SK-N-SH treated with all-trans-retinoic acid at 6 μM for 48 hours (cell line): ENCODE data around the gene TMEM196.

Source experiments
- CREB5 ChIP-seq: fragments of 250-450 bp; sonication (Bioruptor Pico); IDR thresholded peaks from 2 replicates; pipeline ENCODE4 v1.5.1; 2020; ENCODE audit warnings: low read depth, mild to moderate bottlenecking, moderate library complexity
- ESRRG ChIP-seq: fragments of 250-450 bp; sonication (Bioruptor Pico); IDR thresholded peaks from 2 replicates; pipeline ENCODE4 v1.6.1; 2021; ENCODE audit warnings: mild to moderate bottlenecking
- GLIS3 ChIP-seq: fragments of 250-450 bp; sonication (Bioruptor Pico); IDR thresholded peaks from 2 replicates; pipeline ENCODE4 v1.5.0; 2020; ENCODE audit warnings: mild to moderate bottlenecking, moderate library complexity
- ISL1 ChIP-seq: fragments of 250-450 bp; sonication (Bioruptor Pico); IDR thresholded peaks from 2 replicates; pipeline ENCODE4 v2.1.2; 2022; ENCODE audit warnings: mild to moderate bottlenecking, moderate library complexity
- TOX ChIP-seq: fragments of 250-450 bp; sonication (Bioruptor Pico); IDR thresholded peaks from 2 replicates; pipeline ENCODE4 v1.8.0; 2021; ENCODE audit warnings: mild to moderate bottlenecking, moderate library complexity, borderline replicate concordance
- ZFP3 ChIP-seq: fragments of 250-450 bp; sonication (Bioruptor Pico); IDR thresholded peaks from 2 replicates; pipeline ENCODE4 v1.5.0; 2020; ENCODE audit warnings: mild to moderate bottlenecking, moderate library complexity
- ZFP30 ChIP-seq: fragments of 450-650 bp; formaldehyde crosslinking; IDR thresholded peaks from 2 replicates; pipeline ENCODE4 v1.5.0; 2022; ENCODE audit warnings: mild to moderate bottlenecking, moderate library complexity
- ZNF565 ChIP-seq: fragments of 450-650 bp; formaldehyde crosslinking; conservative IDR thresholded peaks from 2 replicates; pipeline ENCODE4 v1.5.0; 2020; ENCODE audit warnings: low read depth, mild to moderate bottlenecking, moderate library complexity
- ZNF70 ChIP-seq: fragments of 450-650 bp; formaldehyde crosslinking; IDR thresholded peaks from 2 replicates; pipeline ENCODE4 v1.5.0; 2020; ENCODE audit warnings: mild to moderate bottlenecking, moderate library complexity
- TF ChIP-seq, protein P1 (sequence below): fragments of 250-450 bp; sonication (Bioruptor Pico); IDR thresholded peaks from 2 replicates; pipeline ENCODE4 v1.8.0; 2020; ENCODE audit warnings: mild to moderate bottlenecking, moderate library complexity, borderline replicate concordance
- TF ChIP-seq, protein P2 (sequence below): fragments of 250-450 bp; sonication (Bioruptor Pico); IDR thresholded peaks from 2 replicates; pipeline ENCODE4 v1.5.1; 2021; ENCODE audit warnings: mild to moderate bottlenecking, moderate library complexity

- TF ChIP-seq ZFP3 (no peak), ZNF565 (no peak), ESRRG (CRISPR knock-in tag) (no peak), ZFP30 (no peak), TOX (CRISPR knock-in tag) (no peak), ISL1 (CRISPR knock-in tag) (no peak), CREB5 (no peak), ZNF70 (CRISPR knock-in tag) (no peak), GLIS3 (no peak)
- TF ChIP-seq, protein P1, sequence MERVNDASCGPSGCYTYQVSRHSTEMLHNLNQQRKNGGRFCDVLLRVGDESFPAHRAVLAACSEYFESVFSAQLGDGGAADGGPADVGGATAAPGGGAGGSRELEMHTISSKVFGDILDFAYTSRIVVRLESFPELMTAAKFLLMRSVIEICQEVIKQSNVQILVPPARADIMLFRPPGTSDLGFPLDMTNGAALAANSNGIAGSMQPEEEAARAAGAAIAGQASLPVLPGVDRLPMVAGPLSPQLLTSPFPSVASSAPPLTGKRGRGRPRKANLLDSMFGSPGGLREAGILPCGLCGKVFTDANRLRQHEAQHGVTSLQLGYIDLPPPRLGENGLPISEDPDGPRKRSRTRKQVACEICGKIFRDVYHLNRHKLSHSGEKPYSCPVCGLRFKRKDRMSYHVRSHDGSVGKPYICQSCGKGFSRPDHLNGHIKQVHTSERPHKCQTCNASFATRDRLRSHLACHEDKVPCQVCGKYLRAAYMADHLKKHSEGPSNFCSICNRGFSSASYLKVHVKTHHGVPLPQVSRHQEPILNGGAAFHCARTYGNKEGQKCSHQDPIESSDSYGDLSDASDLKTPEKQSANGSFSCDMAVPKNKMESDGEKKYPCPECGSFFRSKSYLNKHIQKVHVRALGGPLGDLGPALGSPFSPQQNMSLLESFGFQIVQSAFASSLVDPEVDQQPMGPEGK (CRISPR knock-in tag) = no peak
- TF ChIP-seq, protein P2, sequence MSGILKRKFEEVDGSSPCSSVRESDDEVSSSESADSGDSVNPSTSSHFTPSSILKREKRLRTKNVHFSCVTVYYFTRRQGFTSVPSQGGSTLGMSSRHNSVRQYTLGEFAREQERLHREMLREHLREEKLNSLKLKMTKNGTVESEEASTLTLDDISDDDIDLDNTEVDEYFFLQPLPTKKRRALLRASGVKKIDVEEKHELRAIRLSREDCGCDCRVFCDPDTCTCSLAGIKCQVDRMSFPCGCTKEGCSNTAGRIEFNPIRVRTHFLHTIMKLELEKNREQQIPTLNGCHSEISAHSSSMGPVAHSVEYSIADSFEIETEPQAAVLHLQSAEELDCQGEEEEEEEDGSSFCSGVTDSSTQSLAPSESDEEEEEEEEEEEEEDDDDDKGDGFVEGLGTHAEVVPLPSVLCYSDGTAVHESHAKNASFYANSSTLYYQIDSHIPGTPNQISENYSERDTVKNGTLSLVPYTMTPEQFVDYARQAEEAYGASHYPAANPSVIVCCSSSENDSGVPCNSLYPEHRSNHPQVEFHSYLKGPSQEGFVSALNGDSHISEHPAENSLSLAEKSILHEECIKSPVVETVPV (CRISPR knock-in tag) = no peak
Observed at GRCh38 chr7:19713676-19714075, 59.7 kb downstream of the TMEM196 start.
